ENCODE results near the gene FHIT. TPM values are rescaled to one million over a fixed set of nuclear protein-coding genes. Genes with fewer than 3 reads are reported as not detected.

The FHIT gene
- total and polyA plus RNA-seq, 7 donors = 0.98 to 10.4 (median 4.0) TPM

DNA sequence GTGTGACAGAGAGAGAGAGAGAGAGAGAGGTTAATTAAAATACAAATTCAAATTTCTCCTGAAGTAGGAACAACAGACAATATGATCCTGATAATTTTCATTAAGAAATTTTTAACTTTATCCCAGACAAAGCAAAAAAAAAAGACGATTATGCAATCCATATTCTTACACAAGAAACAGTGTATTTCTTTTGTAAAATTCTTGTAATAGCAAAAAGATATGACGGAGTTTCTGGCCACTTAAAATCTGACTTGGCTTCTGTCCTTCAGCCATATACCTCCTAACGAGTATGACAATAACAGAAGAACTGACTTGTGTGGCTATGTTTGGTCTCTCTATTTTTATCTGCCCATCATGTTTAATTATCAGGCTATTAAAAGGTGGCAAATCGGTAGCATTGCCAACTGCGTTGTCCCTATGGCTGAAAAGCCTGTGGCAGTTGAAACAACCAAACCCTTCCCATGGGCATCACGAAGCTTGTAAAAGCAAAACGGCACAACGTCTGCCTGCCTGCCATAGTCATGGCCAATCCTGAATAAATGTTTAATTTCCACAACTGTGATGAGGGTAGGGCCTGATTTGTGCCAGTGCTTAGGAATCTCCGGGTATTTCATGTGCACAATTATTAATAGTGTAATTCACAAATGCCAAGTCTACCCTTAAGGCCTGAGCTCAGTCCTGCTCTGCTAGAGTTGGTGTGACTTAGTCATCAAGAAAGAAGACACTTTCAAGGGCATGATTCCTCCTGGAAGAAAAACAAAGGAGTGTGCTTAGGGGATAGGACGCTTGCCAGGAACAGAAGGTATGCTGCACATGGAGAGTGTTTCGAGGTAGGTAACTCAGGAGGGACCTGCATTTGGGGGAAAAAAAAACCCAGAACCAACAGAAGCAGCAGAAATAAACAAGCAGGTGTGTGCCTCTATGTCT lies 1090.2 kb downstream of the FHIT start:
- Histone ChIP-seq H3K36me3 (ENCODE audit: insufficient read depth in 1 of 2, low read depth in 1 of 2) (no peaks in the 10 kb centered on the region), H3K27me3 (ENCODE audit: insufficient read depth in 3 of 3, low read length in 2 of 3) (no peaks in the 10 kb centered on the region), H3K27ac (no peak overlapping the region), H3K4me1 (no peaks in the 10 kb centered on the region), H3K4me3 (no peak overlapping the region), H3K9me3 (no peaks in the 10 kb centered on the region)
- TF ChIP-seq, protein P1, sequence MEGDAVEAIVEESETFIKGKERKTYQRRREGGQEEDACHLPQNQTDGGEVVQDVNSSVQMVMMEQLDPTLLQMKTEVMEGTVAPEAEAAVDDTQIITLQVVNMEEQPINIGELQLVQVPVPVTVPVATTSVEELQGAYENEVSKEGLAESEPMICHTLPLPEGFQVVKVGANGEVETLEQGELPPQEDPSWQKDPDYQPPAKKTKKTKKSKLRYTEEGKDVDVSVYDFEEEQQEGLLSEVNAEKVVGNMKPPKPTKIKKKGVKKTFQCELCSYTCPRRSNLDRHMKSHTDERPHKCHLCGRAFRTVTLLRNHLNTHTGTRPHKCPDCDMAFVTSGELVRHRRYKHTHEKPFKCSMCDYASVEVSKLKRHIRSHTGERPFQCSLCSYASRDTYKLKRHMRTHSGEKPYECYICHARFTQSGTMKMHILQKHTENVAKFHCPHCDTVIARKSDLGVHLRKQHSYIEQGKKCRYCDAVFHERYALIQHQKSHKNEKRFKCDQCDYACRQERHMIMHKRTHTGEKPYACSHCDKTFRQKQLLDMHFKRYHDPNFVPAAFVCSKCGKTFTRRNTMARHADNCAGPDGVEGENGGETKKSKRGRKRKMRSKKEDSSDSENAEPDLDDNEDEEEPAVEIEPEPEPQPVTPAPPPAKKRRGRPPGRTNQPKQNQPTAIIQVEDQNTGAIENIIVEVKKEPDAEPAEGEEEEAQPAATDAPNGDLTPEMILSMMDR (IDR thresholded peaks at IDR 0.05) = no peak
- intact Hi-C loops (cut with DNase I) = no loop called here
- DNase-seq = no peak
- 46 to 73% (median 53%) methylated on average over 11 of the region's 11 CpGs for WGBS, 3 donors
- ATAC-seq = peak in 1 of 4 donors; percentile 40

DNA sequence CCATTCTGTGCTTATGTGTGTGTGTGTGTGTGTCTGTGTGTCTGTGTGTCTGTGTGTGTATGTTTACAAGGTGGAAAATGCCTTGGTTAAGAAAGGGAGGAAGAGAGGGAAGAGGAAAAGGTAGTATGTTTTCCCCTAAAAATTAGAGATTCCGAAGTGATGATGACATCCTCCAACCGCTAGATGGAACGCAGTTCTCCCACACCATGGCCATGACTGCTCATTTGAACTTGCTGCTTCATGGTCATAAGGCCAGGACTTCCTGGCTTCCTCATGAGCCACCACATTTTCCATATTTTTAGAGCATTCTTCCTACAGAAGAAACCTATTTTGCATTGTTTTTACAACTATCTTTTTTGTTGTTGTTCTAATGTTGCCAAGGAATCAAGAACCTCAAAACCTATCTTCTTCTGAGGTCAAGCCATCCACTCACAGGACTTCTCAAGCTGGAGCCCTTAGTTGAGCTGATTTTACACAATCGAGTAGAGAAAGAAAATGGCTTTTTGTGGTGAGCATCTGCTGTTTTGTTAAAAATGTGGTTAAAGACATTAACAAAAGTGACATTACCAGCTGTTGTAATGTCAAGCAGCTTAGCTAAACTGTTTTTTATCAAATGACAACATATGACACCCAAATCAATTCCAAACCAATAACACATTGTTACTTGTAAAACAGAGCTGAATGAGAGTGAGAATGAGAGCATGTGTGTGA lies 1091.0 kb downstream of the FHIT start:
- Histone ChIP-seq H3K36me3 (ENCODE audit: insufficient read depth in 1 of 2, low read depth in 1 of 2) (no peaks in the 10 kb centered on the region), H3K27me3 (ENCODE audit: insufficient read depth in 3 of 3, low read length in 2 of 3) (no peaks in the 10 kb centered on the region), H3K4me1 (no peaks in the 10 kb centered on the region), H3K9me3 (no peaks in the 10 kb centered on the region), H3K4me3 (no peak overlapping the region), H3K27ac (no peak overlapping the region)
- WGBS, 3 donors = 62 to 73% (median 62%) methylated on average over 4 of the region's 4 CpGs
- no peak for ATAC-seq
- no peak for DNase-seq
- TF ChIP-seq, protein P1 (IDR thresholded peaks at IDR 0.05) = no peak
- intact Hi-C loops (cut with DNase I) = no loop called here

DNA sequence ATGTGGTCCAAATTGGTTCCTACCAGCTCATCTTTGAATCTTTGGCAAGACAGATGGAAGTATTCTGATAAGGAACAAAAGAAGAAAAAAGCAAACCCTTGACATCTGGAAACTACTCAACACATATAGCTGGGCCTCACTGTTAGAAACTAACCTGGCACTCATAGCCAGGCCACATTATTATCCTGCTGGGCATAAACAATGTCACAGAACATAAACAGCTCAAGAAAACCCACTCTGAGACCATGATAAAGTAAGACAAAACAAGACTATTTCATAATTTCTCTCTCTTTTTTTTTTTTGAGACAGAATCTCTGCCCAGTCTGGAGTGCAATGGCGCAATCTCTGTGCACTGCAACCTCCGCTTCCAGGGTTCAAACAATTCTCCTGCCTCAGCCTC lies 1093.2 kb downstream of the FHIT start:
- 93 to 98% (median 95%) methylated on average over 2 of the region's 2 CpGs for WGBS, 3 donors
- Histone ChIP-seq H3K4me3 (no peak overlapping the region), H3K27me3 (ENCODE audit: insufficient read depth in 3 of 3, low read length in 2 of 3) (no peaks in the 10 kb centered on the region), H3K9me3 (no peaks in the 10 kb centered on the region), H3K27ac (no peak overlapping the region), H3K36me3 (ENCODE audit: insufficient read depth in 1 of 2, low read depth in 1 of 2) (no peaks in the 10 kb centered on the region), H3K4me1 (no peaks in the 10 kb centered on the region)
- intact Hi-C loops (cut with DNase I) = no loop called here
- DNase-seq (no peak), ATAC-seq (no peak)
- TF ChIP-seq, protein P1 (IDR thresholded peaks at IDR 0.05) = no peak

DNA sequence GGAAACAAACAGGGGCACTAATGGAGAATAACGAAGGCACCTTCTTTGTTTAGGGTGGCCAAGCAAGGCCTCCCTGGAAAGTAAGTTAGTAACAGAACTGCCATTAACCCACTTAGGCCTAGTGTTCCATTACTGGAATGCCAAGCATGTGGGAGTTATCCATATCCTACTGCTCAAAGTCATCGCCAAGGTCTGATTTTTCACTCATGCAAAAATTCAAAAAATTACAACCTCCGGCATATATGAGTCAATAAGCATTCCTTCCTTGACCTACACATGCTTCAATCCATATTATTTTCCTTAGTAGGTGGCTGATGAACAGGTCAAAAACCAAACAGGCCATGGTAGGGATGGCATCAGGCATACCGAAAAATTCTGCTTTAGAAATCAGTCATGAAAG lies 1097.2 kb downstream of the FHIT start:
- Histone ChIP-seq H3K4me1 (no peaks in the 10 kb centered on the region), H3K4me3 (no peak overlapping the region), H3K9me3 (no peaks in the 10 kb centered on the region), H3K36me3 (ENCODE audit: insufficient read depth in 1 of 2, low read depth in 1 of 2) (no peaks in the 10 kb centered on the region), H3K27ac (no peak overlapping the region), H3K27me3 (ENCODE audit: insufficient read depth in 3 of 3, low read length in 2 of 3) (no peaks in the 10 kb centered on the region)
- 84 to 92% (median 88%) methylated on average over 4 of the region's 4 CpGs for WGBS, 3 donors
- DNase-seq = no peak
- no peak for ATAC-seq
- intact Hi-C loops (cut with DNase I) = no loop called here
- TF ChIP-seq, protein P1 (IDR thresholded peaks at IDR 0.05) = no peak

All from psoas muscle (tissue), 8 donors.